Inflammatory macrophage (primary cell): Measurements from ENCODE around the gene USP20.

Source experiments
- DNase-seq, 2 donors: peaks; one replicate each; pipeline ENCODE4 v3.0.0-alpha.2; 2020 to 2022

USP20 gene

GRCh38 chr9:129857207-129857606 lies 21.9 kb downstream of the USP20 start:
- no peak for DNase-seq

GRCh38 chr9:129858167-129858962 lies 23.1 kb downstream of the USP20 start:
- DNase-seq: no peak

- no peak for DNase-seq
Observed at GRCh38 chr9:129860653-129861446, 25.6 kb downstream of the USP20 start.

GRCh38 chr9:129861447-129861827 lies 26.2 kb downstream of the USP20 start:
- DNase-seq: no peak

- DNase-seq: peak; percentile 59 to 70
Observed at GRCh38 chr9:129863059-129863690, 27.9 kb downstream of the USP20 start.

- DNase-seq: no peak
Observed at GRCh38 chr9:129864991-129865647, 29.9 kb downstream of the USP20 start.

- DNase-seq: no peak
Observed at GRCh38 chr9:129865668-129866320, 30.5 kb downstream of the USP20 start.

- peak; percentile 56 to 62 for DNase-seq
Observed at GRCh38 chr9:129866394-129867135, 31.3 kb downstream of the USP20 start.

- no peak for DNase-seq
Observed at GRCh38 chr9:129867136-129868022, 32.1 kb downstream of the USP20 start.

GRCh38 chr9:129868023-129868871 lies 33.0 kb downstream of the USP20 start:
- DNase-seq: no peak

GRCh38 chr9:129868872-129869486 lies 33.7 kb downstream of the USP20 start:
- DNase-seq: no peak

GRCh38 chr9:129869585-129870501 lies 34.6 kb downstream of the USP20 start:
- DNase-seq: no peak

- DNase-seq: no peak
Observed at GRCh38 chr9:129871046-129871445, 35.8 kb downstream of the USP20 start.

- no peak for DNase-seq
Observed at GRCh38 chr9:129873563-129874190, 38.4 kb downstream of the USP20 start.

- DNase-seq: no peak
Observed at GRCh38 chr9:129874261-129875101, 39.2 kb downstream of the USP20 start.

GRCh38 chr9:129875181-129875611 lies 39.9 kb downstream of the USP20 start:
- DNase-seq: no peak
